Chondrocyte (in vitro differentiated cells): ENCODE results near the gene SLC30A7. TPM values are rescaled to one million over a fixed set of nuclear protein-coding genes. Genes with fewer than 3 reads are reported as not detected.

ENCODE experiments used
- DNase-seq: peaks from one replicate; pipeline ENCODE4 v3.0.0; 2021; ENCODE audit warnings: mixed read lengths, low spot score
- H3K27ac Mint-ChIP-seq: one replicate; pipeline ENCODE4 v1.8.0; 2021; ENCODE audit warnings: mild to moderate bottlenecking, moderate library complexity, mixed read lengths; ENCODE audit not compliant: unreplicated experiment
- H3K27me3 Mint-ChIP-seq: 2 replicates; pipeline ENCODE4 v1.8.0; 2021; ENCODE audit warnings: low read depth, mixed read lengths
- H3K36me3 Mint-ChIP-seq: 2 replicates; pipeline ENCODE4 v1.8.0; 2021; ENCODE audit warnings: low read depth, mixed read lengths
- H3K4me1 Mint-ChIP-seq: 2 replicates; pipeline ENCODE4 v1.8.0; 2021; ENCODE audit warnings: low read depth, mild to moderate bottlenecking, mixed read lengths
- H3K4me3 Mint-ChIP-seq: one replicate; pipeline ENCODE4 v1.8.0; 2021; ENCODE audit warnings: mild to moderate bottlenecking, moderate library complexity, mixed read lengths; ENCODE audit not compliant: unreplicated experiment
- H3K9me3 Mint-ChIP-seq: 2 replicates; pipeline ENCODE4 v1.8.0; 2021; ENCODE audit warnings: low read depth, mixed read lengths
- total RNA-seq: library from RNA; stranded (reverse); gene quantifications from 3 replicates; pipeline ENCODE4 v1.2.1, GENCODE V29; 2021
- TF ChIP-seq, protein P1 (sequence below): fragments of 200-600 bp; sonication (generic); IDR thresholded peaks from 2 replicates; pipeline ENCODE4 v1.5.0; 2021; ENCODE audit warnings: antibody characterized with exemption, mild to moderate bottlenecking, moderate library complexity

The SLC30A7 gene
- total RNA-seq, 1 donor from 2014 or later: 46.1 TPM

DNA sequence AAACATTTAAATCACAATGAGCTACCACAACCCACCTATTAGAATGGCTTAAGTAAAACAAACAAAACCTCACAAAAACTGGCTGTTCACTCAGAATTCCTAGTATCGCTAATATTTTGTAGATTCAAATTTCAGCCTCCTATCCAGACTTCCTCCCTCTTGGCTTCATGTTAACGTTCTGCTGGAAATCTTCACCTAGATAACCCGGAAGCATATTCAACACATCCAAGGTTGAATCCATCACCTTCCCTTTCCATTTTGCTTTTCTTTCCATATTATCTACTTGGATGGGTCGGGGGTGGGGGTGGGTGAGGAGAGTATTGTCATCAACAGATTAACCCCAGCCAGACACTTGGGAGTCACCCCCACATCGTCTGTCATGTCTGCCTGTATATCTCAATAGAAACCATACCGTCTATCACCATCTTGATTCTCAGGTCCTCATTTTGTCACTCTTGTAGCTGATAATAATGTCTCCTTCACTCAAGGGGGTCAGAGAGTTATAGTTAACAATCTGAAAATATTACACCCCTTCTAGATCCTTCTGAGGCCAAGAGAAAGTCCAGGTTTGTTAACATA lies 131.4 kb downstream of the SLC30A7 start:
- TF ChIP-seq, protein P1, sequence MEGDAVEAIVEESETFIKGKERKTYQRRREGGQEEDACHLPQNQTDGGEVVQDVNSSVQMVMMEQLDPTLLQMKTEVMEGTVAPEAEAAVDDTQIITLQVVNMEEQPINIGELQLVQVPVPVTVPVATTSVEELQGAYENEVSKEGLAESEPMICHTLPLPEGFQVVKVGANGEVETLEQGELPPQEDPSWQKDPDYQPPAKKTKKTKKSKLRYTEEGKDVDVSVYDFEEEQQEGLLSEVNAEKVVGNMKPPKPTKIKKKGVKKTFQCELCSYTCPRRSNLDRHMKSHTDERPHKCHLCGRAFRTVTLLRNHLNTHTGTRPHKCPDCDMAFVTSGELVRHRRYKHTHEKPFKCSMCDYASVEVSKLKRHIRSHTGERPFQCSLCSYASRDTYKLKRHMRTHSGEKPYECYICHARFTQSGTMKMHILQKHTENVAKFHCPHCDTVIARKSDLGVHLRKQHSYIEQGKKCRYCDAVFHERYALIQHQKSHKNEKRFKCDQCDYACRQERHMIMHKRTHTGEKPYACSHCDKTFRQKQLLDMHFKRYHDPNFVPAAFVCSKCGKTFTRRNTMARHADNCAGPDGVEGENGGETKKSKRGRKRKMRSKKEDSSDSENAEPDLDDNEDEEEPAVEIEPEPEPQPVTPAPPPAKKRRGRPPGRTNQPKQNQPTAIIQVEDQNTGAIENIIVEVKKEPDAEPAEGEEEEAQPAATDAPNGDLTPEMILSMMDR: no peak
- no peaks in the 10 kb centered on the region for H3K36me3 Mint-ChIP-seq
- no peak for DNase-seq
- peaks cover 27% of the 10 kb centered on the region for H3K4me1 Mint-ChIP-seq
- no peak overlapping the region for H3K4me3 Mint-ChIP-seq
- no peaks in the 10 kb centered on the region for H3K9me3 Mint-ChIP-seq
- H3K27me3 Mint-ChIP-seq: no peaks in the 10 kb centered on the region
- H3K27ac Mint-ChIP-seq: no peak overlapping the region

DNA sequence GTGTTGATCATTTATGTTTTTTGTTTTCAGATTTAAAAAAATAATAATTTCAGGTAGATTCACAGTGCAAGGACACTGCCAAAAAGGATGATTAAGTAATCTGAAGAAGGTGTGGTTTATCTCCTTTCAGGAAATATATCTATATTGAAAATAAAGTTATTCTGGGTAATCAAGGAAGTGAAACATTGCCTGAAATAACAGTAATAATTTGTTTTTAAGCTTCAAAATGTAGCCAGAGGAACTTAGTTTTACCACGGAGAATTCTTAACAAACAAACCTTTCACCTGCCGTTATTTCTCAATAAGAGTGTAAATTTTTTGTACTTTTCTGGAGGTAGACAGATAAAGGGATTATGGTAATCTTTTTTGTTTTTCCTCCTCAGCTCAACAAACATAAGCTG lies 132.6 kb downstream of the SLC30A7 start:
- no peak for DNase-seq
- H3K27ac Mint-ChIP-seq: no peak overlapping the region
- H3K36me3 Mint-ChIP-seq: no peaks in the 10 kb centered on the region
- H3K27me3 Mint-ChIP-seq: no peaks in the 10 kb centered on the region
- no peak overlapping the region for H3K4me3 Mint-ChIP-seq
- TF ChIP-seq, protein P1: no peak
- peaks cover 27% of the 10 kb centered on the region for H3K4me1 Mint-ChIP-seq
- peaks cover 3% of the 10 kb centered on the region for H3K9me3 Mint-ChIP-seq

DNA sequence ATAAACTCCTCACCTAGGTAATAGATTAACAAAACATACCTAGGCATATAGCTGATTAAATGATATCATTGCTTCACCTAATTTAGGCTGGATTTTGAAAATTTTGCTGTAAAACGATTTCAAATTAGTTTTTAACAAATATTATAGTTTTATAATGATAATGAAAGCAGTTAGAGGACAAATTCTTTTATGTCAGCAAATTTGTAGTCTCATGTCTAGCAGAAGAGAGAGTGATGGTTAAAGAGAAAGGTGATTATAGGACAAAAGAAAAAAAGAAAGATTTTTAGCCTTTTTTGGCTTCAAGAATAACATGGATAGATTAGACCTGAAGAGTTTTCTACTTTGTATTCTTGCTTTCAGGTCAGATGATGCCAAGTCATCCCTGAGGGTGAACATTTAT lies 133.3 kb downstream of the SLC30A7 start:
- H3K27me3 Mint-ChIP-seq: no peaks in the 10 kb centered on the region
- H3K36me3 Mint-ChIP-seq: no peaks in the 10 kb centered on the region
- H3K9me3 Mint-ChIP-seq: peaks cover 3% of the 10 kb centered on the region
- peaks cover 27% of the 10 kb centered on the region for H3K4me1 Mint-ChIP-seq
- no peak for DNase-seq
- TF ChIP-seq, protein P1: no peak
- H3K27ac Mint-ChIP-seq: no peak overlapping the region
- no peak overlapping the region for H3K4me3 Mint-ChIP-seq

DNA sequence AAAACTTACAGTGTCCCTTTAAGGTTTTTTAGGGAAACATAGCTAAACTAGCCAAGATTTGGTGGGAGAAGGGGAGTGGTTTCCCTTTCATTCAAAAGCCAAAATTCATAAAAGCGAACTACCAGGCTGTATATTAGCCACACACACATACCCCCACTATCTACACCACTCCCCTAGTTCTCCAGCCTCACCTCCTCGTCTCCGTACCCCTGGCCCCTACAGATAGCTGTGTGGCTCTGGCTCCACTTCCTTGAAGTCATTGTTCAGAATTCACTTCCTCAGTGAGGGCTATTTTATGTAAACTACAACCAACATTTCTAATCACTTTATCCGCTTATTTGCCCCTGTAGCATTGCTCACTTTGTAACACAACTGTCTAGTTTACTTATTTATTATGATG lies 135.0 kb downstream of the SLC30A7 start:
- peaks cover 3% of the 10 kb centered on the region for H3K9me3 Mint-ChIP-seq
- TF ChIP-seq, protein P1: no peak
- no peaks in the 10 kb centered on the region for H3K36me3 Mint-ChIP-seq
- no peak for DNase-seq
- peaks cover 21% of the 10 kb centered on the region for H3K4me1 Mint-ChIP-seq
- H3K4me3 Mint-ChIP-seq: no peak overlapping the region
- H3K27ac Mint-ChIP-seq: no peak overlapping the region
- H3K27me3 Mint-ChIP-seq: no peaks in the 10 kb centered on the region

Other genes starting within 250 kb of the SLC30A7 start
- gene VCAM1, start 176.3 kb upstream of the SLC30A7 start, total RNA-seq: 4.6 to 6.1 TPM (median 5.4 TPM) in 3 replicates
- 24.7 to 36.1 TPM (median 26.0 TPM) in 3 replicates for gene EXTL2, start 1.2 kb upstream of the SLC30A7 start, total RNA-seq
- gene DPH5, start 129.7 kb downstream of the SLC30A7 start, total RNA-seq: 30.0 to 36.7 TPM (median 30.5 TPM) in 3 replicates